GM23338 (cell line): ENCODE results near the gene SBK3.

Source experiments
- CREB1 ChIP-seq: fragments of 250-450 bp; sonication (Bioruptor Pico); IDR thresholded peaks from 2 replicates; pipeline ENCODE4 v1.5.0; 2020; ENCODE audit warnings: low read depth, mild to moderate bottlenecking, moderate library complexity
- EZH2 ChIP-seq: fragments of 200-600 bp; sonication (generic); IDR thresholded peaks from one replicate; pipeline ENCODE4 v1.8.0; 2017; ENCODE audit warnings: antibody characterized with exemption, mild to moderate bottlenecking, low read depth; ENCODE audit not compliant: unreplicated experiment
- EZH2phosphoT487 ChIP-seq: fragments of 200-600 bp; sonication (generic); IDR thresholded peaks from one replicate; pipeline ENCODE4 v1.8.1; 2018; ENCODE audit warnings: antibody characterized with exemption; ENCODE audit not compliant: unreplicated experiment
- JUNB ChIP-seq: IDR thresholded peaks from one replicate; pipeline ENCODE4 v1.6.1; 2016; ENCODE audit warnings: antibody characterized with exemption; ENCODE audit not compliant: unreplicated experiment
- NANOG ChIP-seq: IDR thresholded peaks from 2 replicates; pipeline ENCODE4 v1.6.1; 2016; ENCODE audit warnings: antibody characterized with exemption, borderline replicate concordance
- POLR2AphosphoS5 ChIP-seq: IDR thresholded peaks from 2 replicates; pipeline ENCODE4 v1.6.1; 2016; ENCODE audit warnings: antibody characterized with exemption, low read depth
- REST ChIP-seq: IDR thresholded peaks from one replicate; pipeline ENCODE4 v1.6.1; 2018; ENCODE audit warnings: antibody characterized with exemption; ENCODE audit not compliant: unreplicated experiment
- STAT1 ChIP-seq: IDR thresholded peaks from one replicate; pipeline ENCODE4 v1.6.1; 2016; ENCODE audit warnings: antibody characterized with exemption; ENCODE audit not compliant: unreplicated experiment
- ZNF114 ChIP-seq: fragments of 250-450 bp; sonication (Bioruptor Pico); IDR thresholded peaks from 2 replicates; pipeline ENCODE4 v1.5.0; 2020; ENCODE audit warnings: mild to moderate bottlenecking, moderate library complexity
- ZNF331 ChIP-seq: fragments of 250-450 bp; sonication (Bioruptor Pico); IDR thresholded peaks from 2 replicates; pipeline ENCODE4 v1.5.0; 2020; ENCODE audit warnings: low read depth, mild to moderate bottlenecking, moderate library complexity
- TF ChIP-seq, protein P1 (sequence below), 2 experiments: fragments of 200-600 bp in 1 of 2; sonication (generic) in 1 of 2; conservative IDR thresholded peaks; 2 replicates each; pipeline versions ENCODE4 v1.5.1 to v1.6.1; 2016 to 2017; ENCODE audit warnings: antibody characterized with exemption in 2 of 2, low read depth in 2 of 2, mild to moderate bottlenecking in 2 of 2, moderate library complexity in 1 of 2
- TF ChIP-seq, protein P2 (sequence below): IDR thresholded peaks from 2 replicates; pipeline ENCODE4 v1.6.1; 2016; ENCODE audit warnings: antibody characterized with exemption
- TF ChIP-seq, protein P3 (sequence below): fragments of 250-450 bp; sonication (Bioruptor Pico); IDR thresholded peaks from 2 replicates; pipeline ENCODE4 v1.5.0; 2020; ENCODE audit warnings: mild to moderate bottlenecking, moderate library complexity

DNA sequence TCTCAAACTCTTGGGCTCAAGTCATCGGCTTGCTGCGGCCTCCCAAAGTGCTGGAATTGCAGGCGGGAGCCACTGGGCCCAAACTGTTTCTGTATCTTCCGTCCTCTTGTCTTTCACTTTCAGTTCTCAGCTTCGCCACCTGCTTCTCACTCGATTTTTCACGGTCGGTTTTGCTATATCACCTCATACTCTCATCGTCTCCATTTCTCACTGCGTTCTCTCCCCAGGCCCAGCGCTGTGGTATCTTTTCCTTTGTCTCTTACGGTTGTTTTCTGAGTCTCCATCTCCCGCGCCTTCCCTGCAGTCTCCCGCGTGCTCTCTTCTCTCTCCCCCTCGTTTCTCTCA is 42.2 kb downstream of the SBK3 start:
- TF ChIP-seq, protein P1, sequence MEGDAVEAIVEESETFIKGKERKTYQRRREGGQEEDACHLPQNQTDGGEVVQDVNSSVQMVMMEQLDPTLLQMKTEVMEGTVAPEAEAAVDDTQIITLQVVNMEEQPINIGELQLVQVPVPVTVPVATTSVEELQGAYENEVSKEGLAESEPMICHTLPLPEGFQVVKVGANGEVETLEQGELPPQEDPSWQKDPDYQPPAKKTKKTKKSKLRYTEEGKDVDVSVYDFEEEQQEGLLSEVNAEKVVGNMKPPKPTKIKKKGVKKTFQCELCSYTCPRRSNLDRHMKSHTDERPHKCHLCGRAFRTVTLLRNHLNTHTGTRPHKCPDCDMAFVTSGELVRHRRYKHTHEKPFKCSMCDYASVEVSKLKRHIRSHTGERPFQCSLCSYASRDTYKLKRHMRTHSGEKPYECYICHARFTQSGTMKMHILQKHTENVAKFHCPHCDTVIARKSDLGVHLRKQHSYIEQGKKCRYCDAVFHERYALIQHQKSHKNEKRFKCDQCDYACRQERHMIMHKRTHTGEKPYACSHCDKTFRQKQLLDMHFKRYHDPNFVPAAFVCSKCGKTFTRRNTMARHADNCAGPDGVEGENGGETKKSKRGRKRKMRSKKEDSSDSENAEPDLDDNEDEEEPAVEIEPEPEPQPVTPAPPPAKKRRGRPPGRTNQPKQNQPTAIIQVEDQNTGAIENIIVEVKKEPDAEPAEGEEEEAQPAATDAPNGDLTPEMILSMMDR (conservative IDR thresholded peaks at IDR 0.05; ENCODE audit: low read depth in 2 of 2), result no peak
- TF ChIP-seq JUNB (no peak), REST (no peak), EZH2phosphoT487 (no peak), EZH2 (no peak), STAT1 (no peak), POLR2AphosphoS5 (no peak), ZNF114 (no peak), CREB1 (no peak), NANOG (no peak), ZNF331 (CRISPR knock-in tag) (no peak)
- TF ChIP-seq, protein P2, sequence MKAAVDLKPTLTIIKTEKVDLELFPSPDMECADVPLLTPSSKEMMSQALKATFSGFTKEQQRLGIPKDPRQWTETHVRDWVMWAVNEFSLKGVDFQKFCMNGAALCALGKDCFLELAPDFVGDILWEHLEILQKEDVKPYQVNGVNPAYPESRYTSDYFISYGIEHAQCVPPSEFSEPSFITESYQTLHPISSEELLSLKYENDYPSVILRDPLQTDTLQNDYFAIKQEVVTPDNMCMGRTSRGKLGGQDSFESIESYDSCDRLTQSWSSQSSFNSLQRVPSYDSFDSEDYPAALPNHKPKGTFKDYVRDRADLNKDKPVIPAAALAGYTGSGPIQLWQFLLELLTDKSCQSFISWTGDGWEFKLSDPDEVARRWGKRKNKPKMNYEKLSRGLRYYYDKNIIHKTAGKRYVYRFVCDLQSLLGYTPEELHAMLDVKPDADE, result no peak
- TF ChIP-seq, protein P3, sequence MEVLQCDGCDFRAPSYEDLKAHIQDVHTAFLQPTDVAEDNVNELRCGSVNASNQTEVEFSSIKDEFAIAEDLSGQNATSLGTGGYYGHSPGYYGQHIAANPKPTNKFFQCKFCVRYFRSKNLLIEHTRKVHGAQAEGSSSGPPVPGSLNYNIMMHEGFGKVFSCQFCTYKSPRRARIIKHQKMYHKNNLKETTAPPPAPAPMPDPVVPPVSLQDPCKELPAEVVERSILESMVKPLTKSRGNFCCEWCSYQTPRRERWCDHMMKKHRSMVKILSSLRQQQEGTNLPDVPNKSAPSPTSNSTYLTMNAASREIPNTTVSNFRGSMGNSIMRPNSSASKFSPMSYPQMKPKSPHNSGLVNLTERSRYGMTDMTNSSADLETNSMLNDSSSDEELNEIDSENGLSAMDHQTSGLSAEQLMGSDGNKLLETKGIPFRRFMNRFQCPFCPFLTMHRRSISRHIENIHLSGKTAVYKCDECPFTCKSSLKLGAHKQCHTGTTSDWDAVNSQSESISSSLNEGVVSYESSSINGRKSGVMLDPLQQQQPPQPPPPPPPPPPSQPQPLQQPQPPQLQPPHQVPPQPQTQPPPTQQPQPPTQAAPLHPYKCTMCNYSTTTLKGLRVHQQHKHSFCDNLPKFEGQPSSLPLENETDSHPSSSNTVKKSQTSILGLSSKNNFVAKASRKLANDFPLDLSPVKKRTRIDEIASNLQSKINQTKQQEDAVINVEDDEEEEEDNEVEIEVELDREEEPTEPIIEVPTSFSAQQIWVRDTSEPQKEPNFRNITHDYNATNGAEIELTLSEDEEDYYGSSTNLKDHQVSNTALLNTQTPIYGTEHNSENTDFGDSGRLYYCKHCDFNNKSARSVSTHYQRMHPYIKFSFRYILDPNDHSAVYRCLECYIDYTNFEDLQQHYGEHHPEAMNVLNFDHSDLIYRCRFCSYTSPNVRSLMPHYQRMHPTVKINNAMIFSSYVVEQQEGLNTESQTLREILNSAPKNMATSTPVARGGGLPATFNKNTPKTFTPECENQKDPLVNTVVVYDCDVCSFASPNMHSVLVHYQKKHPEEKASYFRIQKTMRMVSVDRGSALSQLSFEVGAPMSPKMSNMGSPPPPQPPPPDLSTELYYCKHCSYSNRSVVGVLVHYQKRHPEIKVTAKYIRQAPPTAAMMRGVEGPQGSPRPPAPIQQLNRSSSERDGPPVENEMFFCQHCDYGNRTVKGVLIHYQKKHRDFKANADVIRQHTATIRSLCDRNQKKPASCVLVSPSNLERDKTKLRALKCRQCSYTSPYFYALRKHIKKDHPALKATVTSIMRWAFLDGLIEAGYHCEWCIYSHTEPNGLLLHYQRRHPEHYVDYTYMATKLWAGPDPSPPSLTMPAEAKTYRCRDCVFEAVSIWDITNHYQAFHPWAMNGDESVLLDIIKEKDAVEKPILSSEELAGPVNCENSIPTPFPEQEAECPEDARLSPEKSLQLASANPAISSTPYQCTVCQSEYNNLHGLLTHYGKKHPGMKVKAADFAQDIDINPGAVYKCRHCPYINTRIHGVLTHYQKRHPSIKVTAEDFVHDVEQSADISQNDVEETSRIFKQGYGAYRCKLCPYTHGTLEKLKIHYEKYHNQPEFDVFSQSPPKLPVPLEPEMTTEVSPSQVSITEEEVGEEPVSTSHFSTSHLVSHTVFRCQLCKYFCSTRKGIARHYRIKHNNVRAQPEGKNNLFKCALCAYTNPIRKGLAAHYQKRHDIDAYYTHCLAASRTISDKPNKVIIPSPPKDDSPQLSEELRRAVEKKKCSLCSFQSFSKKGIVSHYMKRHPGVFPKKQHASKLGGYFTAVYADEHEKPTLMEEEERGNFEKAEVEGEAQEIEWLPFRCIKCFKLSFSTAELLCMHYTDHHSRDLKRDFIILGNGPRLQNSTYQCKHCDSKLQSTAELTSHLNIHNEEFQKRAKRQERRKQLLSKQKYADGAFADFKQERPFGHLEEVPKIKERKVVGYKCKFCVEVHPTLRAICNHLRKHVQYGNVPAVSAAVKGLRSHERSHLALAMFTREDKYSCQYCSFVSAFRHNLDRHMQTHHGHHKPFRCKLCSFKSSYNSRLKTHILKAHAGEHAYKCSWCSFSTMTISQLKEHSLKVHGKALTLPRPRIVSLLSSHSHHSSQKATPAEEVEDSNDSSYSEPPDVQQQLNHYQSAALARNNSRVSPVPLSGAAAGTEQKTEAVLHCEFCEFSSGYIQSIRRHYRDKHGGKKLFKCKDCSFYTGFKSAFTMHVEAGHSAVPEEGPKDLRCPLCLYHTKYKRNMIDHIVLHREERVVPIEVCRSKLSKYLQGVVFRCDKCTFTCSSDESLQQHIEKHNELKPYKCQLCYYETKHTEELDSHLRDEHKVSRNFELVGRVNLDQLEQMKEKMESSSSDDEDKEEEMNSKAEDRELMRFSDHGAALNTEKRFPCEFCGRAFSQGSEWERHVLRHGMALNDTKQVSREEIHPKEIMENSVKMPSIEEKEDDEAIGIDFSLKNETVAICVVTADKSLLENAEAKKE (CRISPR knock-in tag), result no peak
